Measurements from ENCODE around the gene RTN4.

RTN4 gene

DNA sequence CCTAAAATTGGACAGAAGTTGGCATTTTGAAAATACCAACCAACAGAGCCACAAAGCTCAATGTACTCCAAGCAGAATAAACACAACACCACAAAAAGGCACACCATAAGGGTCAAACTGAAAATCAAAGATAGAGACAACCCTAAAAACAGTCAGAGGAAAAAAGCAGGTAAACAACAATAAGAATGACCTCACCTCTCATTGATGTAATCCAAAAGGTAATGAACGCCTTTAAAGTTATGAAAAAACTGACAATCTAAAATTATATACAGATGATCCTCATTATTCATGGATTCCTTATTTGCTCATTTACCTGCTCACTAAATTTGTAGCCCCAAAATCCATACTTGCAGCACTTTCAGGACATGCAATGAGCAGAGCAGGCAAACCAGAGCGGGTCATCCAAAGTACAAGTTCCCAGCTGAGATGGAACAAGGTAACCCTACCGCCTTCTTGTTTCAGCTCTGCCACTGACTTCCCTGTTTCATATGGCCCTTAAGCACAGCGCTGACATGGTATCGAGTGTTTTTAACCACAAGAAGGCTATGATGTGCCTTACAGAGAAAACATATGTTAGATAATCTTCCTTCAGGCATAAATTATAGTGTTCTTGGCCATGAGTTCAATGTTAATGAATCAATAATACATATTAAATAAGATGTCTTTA lies 17.0 kb downstream of the RTN4 start:
- DNase-seq = no peak

DNA sequence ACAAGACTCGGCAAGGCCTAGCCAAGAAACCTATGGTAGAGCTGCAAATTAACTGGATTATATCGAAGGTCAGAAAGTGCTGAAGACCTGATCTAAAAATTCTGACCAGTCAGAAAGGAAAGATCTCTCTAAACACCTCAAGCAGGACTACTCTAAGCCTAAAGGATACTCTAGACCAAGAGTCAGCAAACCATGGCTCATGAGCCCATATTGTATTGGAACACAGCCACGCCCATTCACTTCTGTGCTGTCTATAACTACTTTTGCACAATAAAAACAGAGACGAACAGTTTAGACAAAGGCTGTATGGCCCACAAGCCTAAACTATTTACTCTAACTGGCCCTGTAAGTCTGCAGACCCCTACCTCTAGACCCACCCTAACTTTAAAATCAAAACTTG lies 18.7 kb downstream of the RTN4 start:
- no peak for DNase-seq

DNA sequence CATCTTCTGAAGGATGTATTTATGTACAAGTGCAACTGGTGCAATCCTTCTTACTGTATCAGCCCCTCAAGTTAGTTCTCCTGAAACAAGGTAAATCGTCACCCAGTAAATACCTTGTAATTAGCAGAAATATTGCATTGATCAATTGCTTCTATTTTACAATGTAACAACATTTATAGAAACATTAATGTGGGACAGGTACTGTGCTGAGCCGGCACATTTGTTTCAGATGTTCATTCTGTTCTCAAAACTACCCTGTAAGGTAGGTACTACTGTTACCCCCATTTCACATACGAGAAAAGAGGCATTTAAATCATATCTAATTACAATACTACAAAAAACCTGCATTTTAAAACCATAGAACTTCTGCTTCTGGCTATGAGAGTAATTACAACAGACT lies 19.5 kb downstream of the RTN4 start:
- DNase-seq = no peak

DNA sequence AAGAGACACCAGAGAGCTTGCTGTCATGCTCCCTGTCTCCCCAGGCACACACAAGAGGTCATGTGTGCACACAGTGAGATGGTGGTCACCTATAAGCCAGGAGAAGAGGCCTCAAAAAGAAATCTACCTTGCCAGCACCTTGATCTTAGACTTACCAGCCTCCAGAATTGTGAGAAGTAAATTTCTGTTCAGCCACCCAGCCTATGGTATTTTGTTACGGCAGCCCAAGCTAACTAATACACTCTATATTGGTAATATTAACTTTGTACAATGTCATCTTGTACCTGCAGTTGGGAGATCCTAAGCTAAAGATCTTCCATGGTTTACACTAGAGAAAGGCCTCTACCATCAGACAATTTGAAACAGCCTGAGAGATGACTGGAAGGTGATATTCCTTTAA lies 21.2 kb downstream of the RTN4 start:
- DNase-seq = no peak

DNA sequence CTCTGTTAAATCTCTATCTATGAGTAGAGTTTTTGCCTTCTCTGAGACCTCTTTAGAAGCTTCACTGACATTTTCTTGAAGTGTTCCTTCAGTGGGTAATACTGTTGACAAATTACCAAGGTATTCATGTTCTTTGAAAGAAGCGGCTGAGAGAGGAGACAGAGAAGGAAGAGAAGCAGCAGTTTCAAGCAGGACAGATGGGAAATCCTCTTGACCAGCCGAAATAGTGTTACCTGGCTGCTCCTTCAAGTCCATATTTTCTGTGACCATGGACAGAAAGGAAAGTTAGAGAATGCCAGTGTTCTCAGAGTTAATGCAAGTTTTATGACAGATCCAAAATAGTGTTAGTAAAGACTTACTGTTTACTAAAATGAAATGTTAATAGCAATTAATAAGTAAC lies 23.0 kb downstream of the RTN4 start:
- no peak for DNase-seq

DNA sequence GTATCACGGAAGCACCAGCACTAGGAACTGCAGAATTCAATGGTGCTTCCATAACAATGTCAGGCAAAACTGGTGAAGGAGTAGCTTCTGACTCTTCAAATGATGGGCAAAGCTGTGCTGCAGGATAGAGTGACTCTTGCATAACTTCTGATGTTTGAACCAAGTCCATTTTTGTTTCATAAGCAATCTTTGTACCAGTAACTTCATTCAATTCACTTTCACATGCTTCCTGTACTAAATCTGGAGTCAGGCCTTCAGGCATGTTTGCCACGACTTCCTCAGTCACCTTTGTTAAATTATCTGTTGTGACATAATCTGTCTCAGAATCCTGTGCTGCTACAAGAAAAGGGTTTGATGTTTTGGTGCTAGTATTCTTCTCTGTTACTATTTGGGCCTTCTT lies 24.0 kb downstream of the RTN4 start:
- DNase-seq = no peak

DNA sequence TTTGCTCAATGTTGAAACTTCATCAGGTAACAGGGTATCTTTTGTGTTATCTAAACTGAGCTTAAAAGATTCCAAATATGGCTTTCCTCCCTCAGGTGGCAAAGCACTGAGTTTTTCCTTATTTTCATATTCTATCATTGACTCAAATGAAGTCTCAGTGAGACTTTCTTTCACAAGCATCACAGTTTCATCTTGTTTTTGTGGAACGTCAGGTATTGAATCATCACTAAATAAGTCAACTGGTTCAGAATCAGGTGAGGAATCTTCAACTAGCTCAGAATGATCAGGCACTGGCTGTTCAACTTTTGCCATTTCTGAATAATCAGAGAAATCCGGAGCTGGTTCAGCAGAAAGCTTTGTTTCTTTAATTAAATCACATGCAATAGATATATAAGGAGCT lies 24.6 kb downstream of the RTN4 start:
- DNase-seq = no peak

DNA sequence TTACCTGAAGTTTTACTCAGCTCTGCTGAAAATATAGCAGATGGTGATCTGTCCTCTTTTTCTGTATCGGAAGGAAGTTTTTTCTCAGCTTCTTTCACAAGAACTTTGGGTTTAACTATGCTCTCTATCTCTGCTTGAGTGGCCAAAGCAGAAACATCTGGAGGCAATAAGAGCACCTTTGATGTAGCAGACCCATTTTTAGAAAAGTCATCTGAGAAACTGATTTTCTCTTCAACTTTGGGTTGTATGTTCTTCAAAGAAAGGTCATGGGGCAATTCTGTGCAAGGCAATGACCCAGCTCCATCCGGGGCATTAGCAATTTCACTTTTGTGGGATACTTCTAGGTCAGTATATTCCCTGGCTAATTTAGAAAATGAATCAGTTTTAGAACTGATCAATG lies 25.2 kb downstream of the RTN4 start:
- DNase-seq = no peak

DNA sequence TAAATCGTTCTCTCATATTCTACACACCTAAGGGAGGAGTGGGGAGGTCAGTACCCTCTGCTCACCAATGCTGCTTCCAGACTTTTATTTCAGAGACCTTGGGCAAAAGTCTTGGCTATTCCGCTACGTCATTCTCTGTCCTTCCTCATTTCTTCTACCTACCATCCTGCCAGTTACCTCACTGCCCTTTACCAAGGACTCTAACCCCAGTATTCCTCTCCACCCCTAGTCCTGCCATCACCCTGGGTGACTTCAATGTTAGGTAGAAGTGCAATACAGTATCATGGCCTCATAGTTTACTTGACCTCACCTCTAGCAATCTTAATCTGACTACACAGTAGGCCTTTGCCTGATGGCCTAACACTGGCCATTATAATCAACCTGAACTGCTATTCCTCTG lies 27.8 kb downstream of the RTN4 start:
- DNase-seq = no peak

DNA sequence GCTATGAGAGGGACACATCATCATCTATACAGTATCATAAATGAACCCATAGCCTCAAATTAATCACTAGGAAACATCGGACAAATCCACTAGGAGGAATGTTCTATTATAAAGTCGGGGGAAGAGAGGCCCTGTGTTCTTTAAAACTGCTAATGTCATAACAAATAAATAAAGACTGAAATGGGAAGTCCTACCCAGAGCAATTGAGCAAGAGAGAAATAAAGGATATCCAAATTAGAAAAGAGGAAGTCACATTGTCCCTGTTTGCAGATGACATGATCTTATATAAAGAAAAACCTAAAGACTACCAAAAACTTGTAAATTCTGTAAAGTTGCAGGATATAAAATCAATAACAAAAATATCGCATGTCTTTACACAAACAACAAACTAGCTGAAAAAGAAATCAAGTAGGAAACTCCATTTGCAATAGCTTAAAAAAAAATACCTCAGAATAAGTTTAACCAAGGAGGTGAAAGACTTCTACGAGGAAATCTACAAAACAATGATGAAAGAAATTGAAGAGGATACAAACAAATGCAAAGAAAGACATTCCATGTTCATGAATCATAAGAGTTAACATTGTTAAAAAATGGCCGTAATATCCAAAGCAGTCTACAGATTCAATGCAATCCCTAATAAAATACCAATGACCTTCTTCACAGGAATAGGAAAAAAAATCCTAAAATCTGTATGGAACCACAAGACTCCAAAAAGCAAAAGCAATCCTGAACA lies 30.6 kb downstream of the RTN4 start:
- DNase-seq = no peak

DNA sequence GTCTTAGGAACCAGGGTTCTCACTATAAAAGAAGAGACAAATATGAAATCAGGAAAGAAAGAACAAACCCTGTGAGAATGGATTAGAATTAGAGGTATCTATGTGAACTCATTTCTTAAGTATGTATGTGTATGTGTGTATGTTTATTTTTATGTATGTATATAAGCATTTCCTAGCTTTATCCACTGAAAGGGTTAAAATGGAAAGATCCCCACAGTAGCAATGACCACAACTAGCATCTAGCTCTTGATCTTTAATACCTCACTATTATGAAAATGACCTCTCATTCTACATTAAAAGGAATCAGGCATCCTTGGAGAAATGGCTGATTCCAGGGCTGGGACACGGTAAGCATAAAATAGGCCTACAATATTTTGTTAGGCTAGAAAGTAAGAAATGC lies 31.6 kb downstream of the RTN4 start:
- DNase-seq = no peak

DNA sequence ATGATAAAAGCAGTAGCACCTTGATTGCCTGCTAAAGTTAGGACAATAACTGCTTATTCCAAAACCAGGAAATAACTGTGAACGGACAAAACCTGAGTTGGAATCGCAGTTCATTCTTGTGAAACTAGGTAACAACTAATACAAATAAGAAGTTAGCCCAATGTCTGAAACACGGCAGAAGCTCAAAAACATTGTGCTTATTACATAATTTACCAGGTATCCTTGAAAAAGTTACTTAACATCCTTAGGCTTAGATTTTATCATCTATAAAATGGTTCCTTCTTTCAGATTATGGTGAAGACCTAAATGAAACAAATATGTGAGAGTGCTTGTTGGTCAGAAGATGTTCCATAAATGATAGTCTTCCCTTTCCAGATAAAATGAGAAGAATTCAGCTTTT lies 32.4 kb downstream of the RTN4 start:
- no peak for DNase-seq

DNA sequence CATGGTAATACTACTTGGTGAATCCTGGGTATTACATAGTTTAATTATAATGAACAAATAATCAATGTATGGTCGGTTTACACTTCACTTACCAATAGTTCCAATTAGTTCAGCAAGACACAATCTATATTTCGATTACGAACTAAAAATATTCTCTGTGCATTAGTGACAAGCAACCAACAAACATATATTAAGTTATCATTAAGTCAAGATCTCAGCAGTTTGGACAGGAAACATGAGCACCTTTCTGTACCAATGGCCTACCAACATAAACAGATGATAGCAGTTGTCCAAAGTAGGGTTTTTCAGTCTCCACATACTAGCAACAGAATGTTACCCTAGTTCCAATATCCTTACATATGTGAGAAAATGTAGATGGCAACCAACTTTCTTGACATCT lies 32.8 kb downstream of the RTN4 start:
- no peak for DNase-seq

DNA sequence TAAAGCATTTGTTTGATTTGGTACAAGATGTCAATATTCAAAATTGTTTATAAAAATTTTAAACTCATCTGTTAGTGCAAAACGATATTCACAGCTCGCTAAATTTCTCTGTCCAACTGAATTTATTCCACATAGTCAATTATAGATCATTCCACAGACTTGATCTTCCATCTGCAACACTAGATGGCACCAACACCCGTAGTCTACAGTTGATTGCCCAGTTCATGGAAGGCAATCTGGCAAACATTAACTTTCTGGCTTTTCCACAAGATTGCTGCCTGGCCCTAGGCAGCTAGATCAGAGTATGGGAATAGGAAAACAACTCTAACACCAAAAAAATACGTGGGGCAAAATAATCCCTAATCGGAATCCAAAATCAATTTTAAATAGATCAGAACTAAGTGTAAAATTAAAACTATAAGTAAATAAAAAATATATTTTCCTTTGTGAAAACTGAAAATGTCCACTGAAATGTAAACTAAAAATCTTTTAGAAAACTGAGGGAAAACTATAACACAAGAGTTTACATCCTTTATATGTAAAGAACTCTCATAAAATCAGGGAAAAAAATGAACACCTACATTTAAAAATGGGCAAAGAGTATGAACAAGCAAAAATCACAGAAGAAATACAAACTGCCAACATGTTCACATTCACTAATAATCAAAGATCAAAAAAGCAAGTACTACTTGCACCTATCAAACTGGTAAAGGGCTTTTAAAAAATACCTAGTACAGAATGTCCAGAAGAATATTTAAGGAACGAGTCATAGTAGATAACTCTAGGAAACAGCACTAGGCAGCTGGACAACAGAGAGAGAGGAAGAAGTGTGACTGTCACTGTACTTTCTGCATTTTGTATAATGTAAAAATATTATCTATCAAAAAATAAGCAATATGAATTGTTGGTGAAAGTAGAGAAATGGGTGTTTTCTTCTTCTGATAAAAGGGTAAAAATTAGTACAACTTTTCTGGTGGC lies 35.0 kb downstream of the RTN4 start:
- DNase-seq = no peak

DNA sequence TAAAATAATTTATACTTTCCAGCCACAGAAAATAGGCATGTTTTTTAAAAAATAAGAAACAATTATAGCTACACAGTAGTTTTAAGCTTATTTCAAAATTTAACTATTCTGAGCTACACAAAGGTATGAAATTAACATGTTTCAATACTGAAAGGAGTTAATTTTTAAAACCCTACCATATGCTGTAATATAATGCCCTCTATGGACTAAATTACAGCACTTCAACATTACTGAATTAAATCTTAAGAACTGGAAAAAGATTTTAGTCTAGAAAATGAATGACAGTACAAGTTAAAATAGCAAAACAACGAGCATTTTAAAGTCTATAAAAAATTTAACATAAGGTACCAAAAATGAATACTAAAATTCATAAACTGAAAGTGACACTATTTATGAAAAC lies 36.3 kb downstream of the RTN4 start:
- DNase-seq = no peak

DNA sequence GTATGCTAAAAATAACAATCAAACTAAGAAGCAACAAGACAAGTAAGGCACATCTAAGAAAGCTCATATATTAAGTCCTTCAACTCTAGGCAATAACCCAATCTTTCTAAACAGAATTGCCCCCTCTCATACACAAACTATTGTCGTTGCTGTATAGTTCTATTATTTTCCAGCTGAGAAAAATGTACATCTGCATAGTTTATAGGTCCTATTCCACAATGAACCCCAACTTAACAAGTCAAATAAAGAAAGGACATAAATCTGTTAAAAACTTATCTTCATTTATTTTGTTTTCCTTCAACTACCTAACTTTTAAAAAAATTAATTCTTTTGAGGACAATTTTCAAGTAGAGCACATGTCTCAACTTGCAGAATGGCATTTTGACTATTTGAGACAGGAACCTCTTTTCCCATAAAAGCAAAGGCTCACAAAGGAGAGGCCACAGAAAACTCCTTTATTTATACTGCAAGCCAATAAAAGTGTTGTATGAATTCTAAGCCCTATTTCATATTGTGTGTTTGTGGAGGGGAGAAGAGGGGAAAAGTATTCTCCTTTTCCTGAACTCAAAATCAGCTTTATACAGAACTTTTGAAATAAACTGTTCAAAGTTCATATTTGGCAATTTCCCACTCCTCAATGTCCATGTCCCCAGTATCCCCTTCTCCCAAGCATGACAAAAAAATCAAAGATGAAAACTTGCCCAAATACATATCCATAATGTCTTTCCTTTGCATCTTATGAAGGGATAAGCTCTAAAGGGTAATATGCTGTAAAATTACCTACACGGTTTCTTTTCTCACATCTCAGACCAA lies 37.4 kb downstream of the RTN4 start:
- no peak for DNase-seq

DNA sequence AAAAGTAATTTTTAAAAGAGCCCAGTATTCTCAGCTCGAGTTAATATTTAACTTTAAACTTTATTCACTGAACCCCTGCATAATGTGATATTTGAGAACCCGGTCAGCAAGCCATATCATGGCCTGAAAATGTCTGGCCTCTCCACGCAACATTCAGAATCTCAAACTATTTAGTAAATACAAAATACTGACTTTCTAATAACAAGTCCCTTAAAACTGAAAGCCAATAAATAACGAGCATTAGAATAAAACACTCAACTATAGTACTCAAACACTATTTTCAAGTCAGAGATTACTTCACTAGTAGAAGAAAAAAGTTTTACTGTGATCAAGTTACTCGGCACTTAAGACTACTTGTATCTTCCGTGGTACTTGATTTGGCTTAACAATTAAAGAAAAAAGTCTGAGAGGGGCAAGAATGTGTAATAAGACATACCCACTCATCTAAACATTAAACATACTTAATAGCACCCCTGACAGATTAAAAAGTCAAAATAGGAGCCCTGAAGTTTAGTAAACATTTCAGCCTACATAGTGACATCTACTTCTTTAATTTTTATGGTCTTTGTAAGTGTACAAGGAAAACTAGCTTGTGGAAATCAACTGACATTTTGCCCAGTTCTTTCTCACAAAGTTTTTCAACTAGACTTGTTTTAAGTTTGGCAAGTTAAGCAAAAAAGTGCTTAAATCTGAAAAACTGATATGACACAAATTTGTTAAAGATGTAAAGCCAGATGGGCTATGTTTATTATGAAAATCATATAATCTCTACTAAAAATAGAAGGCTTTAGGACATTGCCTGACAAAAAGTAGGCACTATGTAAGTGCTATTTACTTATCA lies 38.2 kb downstream of the RTN4 start:
- DNase-seq = no peak

DNA sequence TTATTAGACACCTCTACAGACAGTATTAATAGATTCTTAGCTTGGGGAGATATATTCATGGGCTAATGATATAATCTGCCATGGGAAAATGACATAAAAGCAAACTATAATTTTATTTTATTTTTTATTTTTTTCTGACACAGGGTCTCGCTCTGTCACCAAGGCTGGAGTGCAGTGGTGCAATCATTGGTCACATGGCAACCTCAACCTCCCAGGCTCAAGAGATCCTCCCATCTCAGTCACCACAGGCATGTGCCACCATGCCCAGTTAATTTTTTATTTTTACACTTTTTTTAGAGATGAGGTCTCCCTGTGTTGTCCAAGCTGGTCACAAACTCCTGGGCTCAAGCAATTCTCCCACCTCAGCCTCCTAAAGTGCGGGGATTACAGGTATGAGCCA lies 39.3 kb downstream of the RTN4 start:
- no peak for DNase-seq

DNA sequence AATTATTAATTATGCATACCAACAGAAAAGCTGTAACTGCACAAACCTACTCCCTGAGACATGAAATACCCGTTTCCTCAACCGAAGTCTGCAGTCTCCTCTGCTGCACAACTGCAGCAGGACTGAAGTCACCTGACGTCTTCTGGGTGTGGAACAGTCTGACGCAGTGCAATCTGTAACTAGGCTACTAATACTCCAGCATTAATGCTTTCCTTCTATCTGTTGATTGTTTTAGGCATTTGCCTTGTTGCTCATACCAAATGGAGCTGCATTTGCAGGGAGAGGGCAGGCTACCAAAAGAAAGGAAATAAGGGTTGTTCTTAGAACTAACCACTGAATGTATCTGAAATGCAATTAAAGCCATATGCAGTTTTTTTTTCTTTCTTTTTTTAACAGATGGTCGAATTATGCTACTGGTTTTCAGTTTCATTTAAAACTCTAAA lies 40.1 kb downstream of the RTN4 start:
- DNase-seq = peak; percentile 48

DNA sequence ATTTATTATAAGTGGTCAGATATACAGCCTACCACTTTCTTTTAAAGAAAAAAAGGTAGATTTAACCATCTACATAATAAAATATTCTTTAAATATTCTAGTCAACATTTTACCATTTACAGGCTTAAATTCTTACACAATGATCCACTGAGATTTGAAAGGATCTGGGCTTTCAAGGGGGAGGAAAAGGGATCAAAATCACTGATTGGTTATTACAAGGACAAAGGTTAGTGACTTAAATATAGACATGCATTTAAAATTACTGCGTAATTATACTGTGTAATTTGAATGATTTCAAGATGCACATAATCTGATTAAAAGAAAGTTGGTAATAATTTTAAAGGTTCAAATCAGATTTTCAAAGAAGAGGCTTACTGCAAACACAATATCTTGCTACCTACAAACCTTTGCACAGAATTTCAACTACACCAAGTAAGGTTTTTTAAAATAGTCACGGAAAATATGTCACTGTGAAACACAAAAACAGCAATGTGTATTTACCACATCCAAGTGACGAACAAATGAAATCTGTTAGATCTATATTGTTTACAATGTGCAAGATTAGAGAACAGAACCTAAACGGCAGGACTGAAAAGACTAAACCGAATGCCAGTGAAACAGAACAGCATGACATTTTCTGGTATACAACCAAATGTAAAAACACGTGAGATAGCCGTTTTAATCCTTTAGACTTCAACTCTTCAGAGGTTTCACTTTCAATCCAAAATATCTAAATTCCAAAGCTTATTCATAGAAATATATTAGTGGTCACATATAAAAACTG lies 40.8 kb downstream of the RTN4 start:
- DNase-seq = no peak

DNA sequence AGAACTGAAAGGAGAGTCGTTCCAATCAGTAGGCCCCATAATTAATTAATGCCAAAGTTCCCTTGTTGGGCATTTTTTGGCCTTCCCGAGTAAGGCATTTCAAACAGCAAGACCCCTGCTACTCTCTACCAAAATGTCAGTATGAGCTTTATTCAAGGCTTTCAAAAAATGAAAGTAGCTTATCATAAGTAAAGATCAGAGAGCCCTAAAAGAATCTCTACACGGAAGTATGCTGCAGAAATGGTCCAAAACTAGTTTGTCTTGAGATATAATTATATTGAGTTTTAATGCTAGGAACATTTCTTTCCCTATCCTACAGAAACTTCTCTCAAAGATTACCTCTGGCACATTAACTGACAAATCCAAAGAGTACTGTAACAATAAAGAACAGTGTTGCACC lies 43.9 kb downstream of the RTN4 start:
- DNase-seq = no peak

All from right forelimb (tissue), 1 donor.